ENCODE results near the gene PLA2G3.

DNA sequence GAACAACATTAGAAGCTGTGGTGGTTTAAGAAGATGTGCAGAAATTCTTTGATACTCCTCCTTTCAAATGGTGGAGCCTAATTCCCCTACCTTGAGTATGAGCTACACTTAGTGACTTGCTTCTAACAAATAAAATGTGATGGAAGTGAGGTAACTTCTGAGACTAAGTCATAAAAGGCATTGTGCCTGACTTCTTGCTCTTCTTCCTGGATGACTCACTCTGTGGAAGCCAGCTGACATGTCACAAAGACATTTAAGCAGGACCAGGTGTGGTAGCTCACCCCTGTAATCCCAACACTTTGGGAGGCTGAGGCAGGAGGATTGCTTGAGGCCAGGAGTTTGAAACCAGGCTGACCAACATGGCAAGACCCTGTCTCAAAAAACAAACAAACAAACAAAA lies 3.9 kb upstream of the PLA2G3 start:
- no peak for TF ChIP-seq CEBPB (IDR thresholded peaks at IDR 0.05)
- no peak for TF ChIP-seq EP300 (IDR thresholded peaks at IDR 0.05; ENCODE audit: borderline replicate concordance)
- TF ChIP-seq TAF1 (IDR thresholded peaks at IDR 0.05; ENCODE audit: low read depth): no peak
- TF ChIP-seq, protein P1, sequence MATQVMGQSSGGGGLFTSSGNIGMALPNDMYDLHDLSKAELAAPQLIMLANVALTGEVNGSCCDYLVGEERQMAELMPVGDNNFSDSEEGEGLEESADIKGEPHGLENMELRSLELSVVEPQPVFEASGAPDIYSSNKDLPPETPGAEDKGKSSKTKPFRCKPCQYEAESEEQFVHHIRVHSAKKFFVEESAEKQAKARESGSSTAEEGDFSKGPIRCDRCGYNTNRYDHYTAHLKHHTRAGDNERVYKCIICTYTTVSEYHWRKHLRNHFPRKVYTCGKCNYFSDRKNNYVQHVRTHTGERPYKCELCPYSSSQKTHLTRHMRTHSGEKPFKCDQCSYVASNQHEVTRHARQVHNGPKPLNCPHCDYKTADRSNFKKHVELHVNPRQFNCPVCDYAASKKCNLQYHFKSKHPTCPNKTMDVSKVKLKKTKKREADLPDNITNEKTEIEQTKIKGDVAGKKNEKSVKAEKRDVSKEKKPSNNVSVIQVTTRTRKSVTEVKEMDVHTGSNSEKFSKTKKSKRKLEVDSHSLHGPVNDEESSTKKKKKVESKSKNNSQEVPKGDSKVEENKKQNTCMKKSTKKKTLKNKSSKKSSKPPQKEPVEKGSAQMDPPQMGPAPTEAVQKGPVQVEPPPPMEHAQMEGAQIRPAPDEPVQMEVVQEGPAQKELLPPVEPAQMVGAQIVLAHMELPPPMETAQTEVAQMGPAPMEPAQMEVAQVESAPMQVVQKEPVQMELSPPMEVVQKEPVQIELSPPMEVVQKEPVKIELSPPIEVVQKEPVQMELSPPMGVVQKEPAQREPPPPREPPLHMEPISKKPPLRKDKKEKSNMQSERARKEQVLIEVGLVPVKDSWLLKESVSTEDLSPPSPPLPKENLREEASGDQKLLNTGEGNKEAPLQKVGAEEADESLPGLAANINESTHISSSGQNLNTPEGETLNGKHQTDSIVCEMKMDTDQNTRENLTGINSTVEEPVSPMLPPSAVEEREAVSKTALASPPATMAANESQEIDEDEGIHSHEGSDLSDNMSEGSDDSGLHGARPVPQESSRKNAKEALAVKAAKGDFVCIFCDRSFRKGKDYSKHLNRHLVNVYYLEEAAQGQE (IDR thresholded peaks at IDR 0.05; ENCODE audit: low read depth): no peak
- no peak for TF ChIP-seq NFIC (IDR thresholded peaks at IDR 0.05)
- no peak for TF ChIP-seq YY1 (IDR thresholded peaks at IDR 0.05; ENCODE audit: low read depth)
- TF ChIP-seq, protein P2, sequence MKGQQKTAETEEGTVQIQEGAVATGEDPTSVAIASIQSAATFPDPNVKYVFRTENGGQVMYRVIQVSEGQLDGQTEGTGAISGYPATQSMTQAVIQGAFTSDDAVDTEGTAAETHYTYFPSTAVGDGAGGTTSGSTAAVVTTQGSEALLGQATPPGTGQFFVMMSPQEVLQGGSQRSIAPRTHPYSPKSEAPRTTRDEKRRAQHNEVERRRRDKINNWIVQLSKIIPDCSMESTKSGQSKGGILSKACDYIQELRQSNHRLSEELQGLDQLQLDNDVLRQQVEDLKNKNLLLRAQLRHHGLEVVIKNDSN (IDR thresholded peaks at IDR 0.05): no peak
- no peak for TF ChIP-seq FOXM1 (IDR thresholded peaks at IDR 0.05; ENCODE audit: borderline replicate concordance, low read depth)
- TF ChIP-seq TCF12 (IDR thresholded peaks at IDR 0.05; ENCODE audit: low read depth): no peak
- TF ChIP-seq CREB1 (IDR thresholded peaks at IDR 0.05; ENCODE audit: low read depth): no peak
- TF ChIP-seq RAD21 (IDR thresholded peaks at IDR 0.05; ENCODE audit: low read depth): no peak
- TF ChIP-seq TEAD4 (IDR thresholded peaks at IDR 0.05): no peak
- TF ChIP-seq, protein P3, sequence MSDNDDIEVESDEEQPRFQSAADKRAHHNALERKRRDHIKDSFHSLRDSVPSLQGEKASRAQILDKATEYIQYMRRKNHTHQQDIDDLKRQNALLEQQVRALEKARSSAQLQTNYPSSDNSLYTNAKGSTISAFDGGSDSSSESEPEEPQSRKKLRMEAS (IDR thresholded peaks at IDR 0.05): no peak
